GM23338 (cell line): ENCODE measurements around the gene RUVBL2. TPM values are rescaled to one million over a fixed set of nuclear protein-coding genes. Genes with fewer than 3 reads are reported as not detected.

ENCODE experiments used
- ATAC-seq: fragments of 200-7000 bp; cut with Tn5 transposase; 3 replicates; pipeline ENCODE4 v1.9.1; 2020
- DNase-seq: peaks from one replicate; pipeline ENCODE4 v3.0.0-alpha.2; 2015; ENCODE audit warnings: low spot score
- H2AFZ ChIP-seq: fragments of 200-600 bp; sonication (generic); 2 replicates; pipeline ENCODE4 v1.8.0; 2016; ENCODE audit warnings: antibody characterized with exemption, mild to moderate bottlenecking, moderate library complexity
- H3F3A ChIP-seq: fragments of 200-600 bp; sonication (generic); replicated peaks from 2 replicates; pipeline ENCODE4 v1.8.0; 2017; ENCODE audit warnings: antibody characterized with exemption, mixed run types, low read depth
- H3K27ac ChIP-seq: fragments of 200-600 bp; sonication (generic); 2 replicates; pipeline ENCODE4 v1.6.1; 2016; ENCODE audit warnings: low read depth
- H3K27me3 ChIP-seq: fragments of 200-600 bp; sonication (generic); 2 replicates; pipeline ENCODE4 v1.8.0; 2016; ENCODE audit warnings: mild to moderate bottlenecking, mixed run types, moderate library complexity; ENCODE audit not compliant: insufficient read depth
- H3K36me3 ChIP-seq: fragments of 200-600 bp; sonication (generic); 2 replicates; pipeline ENCODE4 v1.8.0; 2016; ENCODE audit warnings: mild to moderate bottlenecking; ENCODE audit not compliant: insufficient read depth
- H3K4me1 ChIP-seq: fragments of 200-600 bp; sonication (generic); 2 replicates; pipeline ENCODE4 v1.8.0; 2016; ENCODE audit warnings: mild to moderate bottlenecking, moderate library complexity; ENCODE audit not compliant: insufficient read depth
- H3K4me2 ChIP-seq: fragments of 200-600 bp; sonication (generic); 2 replicates; pipeline ENCODE4 v1.7.1; 2017; ENCODE audit warnings: mixed run types
- H3K4me3 ChIP-seq: fragments of 200-600 bp; sonication (generic); 2 replicates; pipeline ENCODE4 v1.6.1; 2016; ENCODE audit warnings: mixed run types
- H3K79me2 ChIP-seq: fragments of 200-600 bp; sonication (generic); replicated peaks from 2 replicates; pipeline ENCODE4 v1.8.0; 2017; ENCODE audit warnings: mild to moderate bottlenecking; ENCODE audit not compliant: insufficient read depth
- H3K9me2 ChIP-seq: fragments of 200-600 bp; sonication (generic); 2 replicates; pipeline ENCODE4 v1.8.0; 2017; ENCODE audit not compliant: insufficient read depth
- H4K20me1 ChIP-seq: fragments of 200-600 bp; sonication (generic); replicated peaks from 2 replicates; pipeline ENCODE4 v1.8.0; 2017; ENCODE audit warnings: mild to moderate bottlenecking; ENCODE audit not compliant: insufficient read depth
- H3K27ac Mint-ChIP-seq: 2 replicates; pipeline ENCODE4 v1.8.0; 2020; ENCODE audit warnings: inconsistent platforms, mild to moderate bottlenecking, moderate library complexity, mixed read lengths
- H3K27me3 Mint-ChIP-seq: 3 replicates; pipeline ENCODE4 v1.8.0; 2022; ENCODE audit warnings: low read depth, mild to moderate bottlenecking, moderate library complexity, mixed read lengths, inconsistent platforms; ENCODE audit not compliant: insufficient read depth, poor library complexity
- H3K36me3 Mint-ChIP-seq: 3 replicates; pipeline ENCODE4 v1.8.0; 2021; ENCODE audit warnings: low read depth, mild to moderate bottlenecking, inconsistent platforms, moderate library complexity, mixed read lengths
- H3K4me1 Mint-ChIP-seq: 3 replicates; pipeline ENCODE4 v1.8.0; 2020; ENCODE audit warnings: mild to moderate bottlenecking, inconsistent platforms, mixed read lengths
- H3K4me3 Mint-ChIP-seq: 3 replicates; pipeline ENCODE4 v1.8.0; 2021; ENCODE audit warnings: moderate library complexity, mild to moderate bottlenecking, inconsistent platforms, mixed read lengths
- H3K9me3 Mint-ChIP-seq: 3 replicates; pipeline ENCODE4 v1.8.0; 2020; ENCODE audit warnings: moderate library complexity, mild to moderate bottlenecking, inconsistent platforms, mixed read lengths
- CREB1 ChIP-seq: fragments of 250-450 bp; sonication (Bioruptor Pico); IDR thresholded peaks from 2 replicates; pipeline ENCODE4 v1.5.0; 2020; ENCODE audit warnings: low read depth, mild to moderate bottlenecking, moderate library complexity
- CTCF ChIP-seq, 2 experiments: fragments of 200-600 bp in 1 of 2; sonication (generic) in 1 of 2; conservative IDR thresholded peaks; 2 replicates each; pipeline versions ENCODE4 v1.5.1 to v1.6.1; 2016 to 2017; ENCODE audit warnings: antibody characterized with exemption in 2 of 2, low read depth in 2 of 2, mild to moderate bottlenecking in 2 of 2, moderate library complexity in 1 of 2
- ETS1 ChIP-seq: IDR thresholded peaks from 2 replicates; pipeline ENCODE4 v1.6.1; 2016; ENCODE audit warnings: antibody characterized with exemption
- EZH2 ChIP-seq: fragments of 200-600 bp; sonication (generic); IDR thresholded peaks from one replicate; pipeline ENCODE4 v1.8.0; 2017; ENCODE audit warnings: antibody characterized with exemption, mild to moderate bottlenecking, low read depth; ENCODE audit not compliant: unreplicated experiment
- EZH2phosphoT487 ChIP-seq: fragments of 200-600 bp; sonication (generic); IDR thresholded peaks from one replicate; pipeline ENCODE4 v1.8.1; 2018; ENCODE audit warnings: antibody characterized with exemption; ENCODE audit not compliant: unreplicated experiment
- JUNB ChIP-seq: IDR thresholded peaks from one replicate; pipeline ENCODE4 v1.6.1; 2016; ENCODE audit warnings: antibody characterized with exemption; ENCODE audit not compliant: unreplicated experiment
- NANOG ChIP-seq: IDR thresholded peaks from 2 replicates; pipeline ENCODE4 v1.6.1; 2016; ENCODE audit warnings: antibody characterized with exemption, borderline replicate concordance
- POLR2AphosphoS5 ChIP-seq: IDR thresholded peaks from 2 replicates; pipeline ENCODE4 v1.6.1; 2016; ENCODE audit warnings: antibody characterized with exemption, low read depth
- REST ChIP-seq: IDR thresholded peaks from one replicate; pipeline ENCODE4 v1.6.1; 2018; ENCODE audit warnings: antibody characterized with exemption; ENCODE audit not compliant: unreplicated experiment
- STAT1 ChIP-seq: IDR thresholded peaks from one replicate; pipeline ENCODE4 v1.6.1; 2016; ENCODE audit warnings: antibody characterized with exemption; ENCODE audit not compliant: unreplicated experiment
- ZNF114 ChIP-seq: fragments of 250-450 bp; sonication (Bioruptor Pico); IDR thresholded peaks from 2 replicates; pipeline ENCODE4 v1.5.0; 2020; ENCODE audit warnings: mild to moderate bottlenecking, moderate library complexity
- ZNF331 ChIP-seq: fragments of 250-450 bp; sonication (Bioruptor Pico); IDR thresholded peaks from 2 replicates; pipeline ENCODE4 v1.5.0; 2020; ENCODE audit warnings: low read depth, mild to moderate bottlenecking, moderate library complexity
- ZNF462 ChIP-seq: fragments of 250-450 bp; sonication (Bioruptor Pico); IDR thresholded peaks from 2 replicates; pipeline ENCODE4 v1.5.0; 2020; ENCODE audit warnings: mild to moderate bottlenecking, moderate library complexity
- polyA plus RNA-seq: library from polyadenylated mRNA; unstranded; fragments of >200 nt; fragmentation: Nextera tagmentation; extraction: Ambion mirVana; gene quantifications from 2 replicates; pipeline ENCODE4 v1.2.1, GENCODE V29; 2016
- total RNA-seq: library from RNA; depleted of rRNA; stranded (reverse); fragments of >200 nt; shearing (Covaris generic); gene quantifications from 2 replicates; pipeline ENCODE4 v1.2.3, GENCODE V29; 2014

RUVBL2 gene
- total and polyA plus RNA-seq, 2 experiments from 2014 or later: 196 to 252 TPM

GRCh38 chr19:49004133-49004532, 10.4 kb downstream of the RUVBL2 start:
- Mint-ChIP-seq H3K36me3 (peaks cover 64% of the 10 kb centered on the region), H3K27me3 (peaks cover 4% of the 10 kb centered on the region), H3K4me1 (peaks cover 8% of the 10 kb centered on the region), H3K4me3 (no peak overlapping the region), H3K9me3 (no peaks in the 10 kb centered on the region; the same call in 2 of the 3 replicates), H3K27ac (no peak overlapping the region)
- Histone ChIP-seq H2AFZ (no peak overlapping the region), H3K9me2 (no peaks in the 10 kb centered on the region), H3K79me2 (no peaks in the 10 kb centered on the region; the same call in 1 of the 2 replicates), H4K20me1 (peaks cover 7% of the 10 kb centered on the region), H3K4me3 (no peak overlapping the region), H3K27me3 (no peaks in the 10 kb centered on the region), H3F3A (peaks cover 9% of the 10 kb centered on the region; the same call in 1 of the 2 replicates), H3K4me1 (no peaks in the 10 kb centered on the region; the same call in 1 of the 2 replicates), H3K27ac (no peak overlapping the region), H3K36me3 (peaks cover 30% of the 10 kb centered on the region), H3K4me2 (no peak overlapping the region)
- no peak for TF ChIP-seq ETS1
- TF ChIP-seq ZNF114: no peak
- no peak for TF ChIP-seq CTCF (conservative IDR thresholded peaks at IDR 0.05; ENCODE audit: low read depth in 2 of 2)
- no peak for TF ChIP-seq CREB1 (CRISPR knock-in tag)
- no peak for TF ChIP-seq JUNB
- no peak for TF ChIP-seq NANOG
- no peak for TF ChIP-seq EZH2
- no peak for TF ChIP-seq POLR2AphosphoS5
- no peak for TF ChIP-seq ZNF331 (CRISPR knock-in tag)
- TF ChIP-seq EZH2phosphoT487: no peak
- no peak for TF ChIP-seq STAT1
- no peak for TF ChIP-seq REST
- TF ChIP-seq ZNF462: no peak
- DNase-seq (no peak), ATAC-seq (no peak)
